Frontal cortex (tissue), 4 donors: ENCODE data around the gene PNRC1. TPM values are rescaled to one million over a fixed set of nuclear protein-coding genes. Genes with fewer than 3 reads are reported as not detected.
"Not testable (repeated sequence)": the region's sequence is repeated elsewhere in the genome, so short reads cannot be mapped to it uniquely, and the experiment has no call there.

Experiments used
- DNase-seq, 2 donors: peaks; one replicate each; pipeline ENCODE4 v3.0.0; 2012; ENCODE audit warnings: low spot score in 2 of 2
- FAIRE-seq: peaks from 2 replicates; lab custom pipeline; 2012; peaks lifted over from hg19 to GRCh38; lab: Jason Lieb, UNC
- total RNA-seq: library from RNA; depleted of rRNA; stranded (reverse); fragments of >200 nt; gene quantifications from one replicate; pipeline ENCODE4 v1.2.3, GENCODE V29; 2014
- donor health status: control.
- donor health status: control.
- donor health status: control.

Gene PNRC1
- total RNA-seq, 1 donor from 2014 or later: 72.6 TPM

DNA sequence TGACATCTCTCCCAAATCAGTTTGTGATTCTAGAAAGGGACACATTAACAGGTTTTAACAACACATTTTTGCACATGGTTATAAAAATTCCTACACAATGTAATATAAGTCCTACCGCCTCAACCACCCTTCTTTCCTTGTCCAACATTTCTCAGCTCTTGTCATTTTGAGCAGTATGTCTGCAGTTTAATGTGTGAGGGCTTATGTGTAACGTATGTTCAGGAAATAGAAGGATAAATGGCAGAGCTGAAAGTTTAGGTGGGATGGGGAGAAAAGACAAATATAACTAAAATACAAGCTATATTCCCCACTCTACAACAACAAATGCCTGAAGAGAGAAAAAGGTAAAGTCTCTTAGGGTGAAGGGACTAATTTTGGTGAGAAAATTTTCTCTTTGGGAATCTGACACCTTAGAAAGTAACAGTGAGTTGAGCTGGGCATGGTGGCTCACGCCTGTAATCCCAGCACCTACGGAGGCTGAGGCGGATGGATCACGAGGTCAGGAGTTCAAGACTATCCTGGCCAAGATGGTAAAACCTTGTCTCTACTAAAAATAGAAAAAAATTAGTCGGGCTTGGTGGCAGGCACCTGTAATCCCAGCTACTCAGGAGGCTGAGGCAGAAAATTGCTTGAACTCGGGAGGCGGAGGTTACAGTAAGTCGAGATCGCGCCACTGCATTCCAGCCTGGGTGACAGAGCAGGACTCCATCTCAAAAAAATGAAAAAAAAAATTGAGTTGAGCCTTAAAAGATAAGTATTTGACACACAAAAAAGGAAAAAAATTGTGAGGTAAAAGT is 5.1 kb downstream of the PNRC1 start:
- no peak for FAIRE-seq
- DNase-seq: no peak

DNA sequence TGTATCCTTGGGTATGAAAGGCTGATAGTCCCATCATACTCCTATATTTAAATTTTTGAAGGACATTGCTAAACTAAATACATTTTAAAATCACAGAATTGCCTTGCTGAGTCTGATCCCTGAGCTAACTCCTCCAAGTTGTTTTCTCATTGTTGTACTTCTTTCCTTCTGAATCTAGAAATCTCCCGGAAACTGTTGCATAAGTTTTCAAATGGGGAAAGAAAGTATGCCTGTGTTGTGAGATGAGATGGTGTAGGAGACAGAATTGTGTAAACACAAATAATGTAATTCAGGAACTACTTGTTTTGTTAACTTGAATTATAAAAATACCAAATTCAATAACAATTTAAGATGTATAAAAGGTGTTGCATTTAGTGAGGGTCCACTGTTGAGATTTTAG is 7.3 kb downstream of the PNRC1 start:
- DNase-seq (no peak), FAIRE-seq (no peak)

- DNase-seq: no peak
- FAIRE-seq: no peak
Measured at GRCh38 chr6:89098461-89098860, 17.9 kb downstream of the PNRC1 start.

DNA sequence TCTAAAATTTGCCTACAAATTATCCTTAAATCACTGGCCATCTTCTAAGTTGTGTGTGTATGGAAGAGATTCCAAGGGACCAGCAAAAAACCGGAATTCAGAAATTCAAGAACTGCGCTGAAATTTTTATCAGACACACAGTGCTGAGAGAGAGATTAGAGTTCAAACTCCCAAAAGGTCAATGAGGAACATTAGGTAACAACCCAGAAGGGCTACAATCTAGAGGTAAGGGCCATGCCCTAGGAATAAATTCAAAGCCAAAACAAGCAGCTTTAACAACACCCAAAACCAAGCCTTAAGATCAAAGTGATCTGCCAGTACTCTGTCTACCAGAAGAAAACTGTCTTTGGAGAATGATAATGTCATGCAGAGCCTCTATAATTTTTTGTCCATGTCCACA is 19.6 kb downstream of the PNRC1 start:
- no peak for FAIRE-seq
- DNase-seq: no peak

DNA sequence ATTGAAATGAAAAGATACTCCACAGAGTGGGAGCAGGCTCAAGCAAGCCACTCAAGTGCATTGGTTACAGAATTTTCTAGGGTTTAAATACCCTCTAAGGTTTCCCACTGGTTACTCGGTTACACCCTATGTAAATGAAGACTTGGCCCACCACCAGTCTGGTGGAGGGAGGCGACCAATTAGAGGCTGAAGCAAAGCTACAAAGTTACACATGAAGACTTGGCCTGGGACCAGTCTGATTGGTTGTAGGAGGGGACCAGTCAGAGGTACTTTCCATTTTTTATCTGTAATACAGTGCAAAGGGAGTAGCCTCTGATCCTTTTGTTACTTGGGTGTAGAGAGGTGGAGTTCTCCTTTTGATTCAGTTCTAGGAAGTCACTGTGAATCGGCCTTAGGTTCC is 29.7 kb downstream of the PNRC1 start:
- FAIRE-seq: no peak
- DNase-seq: no peak

DNA sequence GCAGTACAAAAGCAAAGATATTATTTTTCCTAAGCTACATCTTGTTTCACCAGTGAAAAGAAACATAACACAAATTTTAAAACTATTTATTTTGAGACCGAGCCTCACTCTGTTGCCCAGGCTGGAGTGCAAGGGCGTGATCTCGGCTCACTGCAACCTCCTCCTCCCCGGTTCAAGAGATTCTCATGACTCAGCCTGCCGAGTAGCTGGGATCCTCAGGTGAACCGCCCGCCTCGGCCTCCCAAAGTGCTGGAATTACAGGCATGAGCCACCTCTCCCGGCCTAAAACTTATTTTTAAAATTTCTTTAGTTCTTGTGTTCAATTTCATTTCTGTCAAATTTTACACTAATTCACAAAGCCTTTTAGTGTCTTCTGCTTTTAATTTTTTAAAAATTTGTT is 31.4 kb downstream of the PNRC1 start:
- no peak for FAIRE-seq
- no peak for DNase-seq

GRCh38 chr6:89116702-89117101 is 36.2 kb downstream of the PNRC1 start:
- no peak for DNase-seq
- FAIRE-seq: no peak

DNA sequence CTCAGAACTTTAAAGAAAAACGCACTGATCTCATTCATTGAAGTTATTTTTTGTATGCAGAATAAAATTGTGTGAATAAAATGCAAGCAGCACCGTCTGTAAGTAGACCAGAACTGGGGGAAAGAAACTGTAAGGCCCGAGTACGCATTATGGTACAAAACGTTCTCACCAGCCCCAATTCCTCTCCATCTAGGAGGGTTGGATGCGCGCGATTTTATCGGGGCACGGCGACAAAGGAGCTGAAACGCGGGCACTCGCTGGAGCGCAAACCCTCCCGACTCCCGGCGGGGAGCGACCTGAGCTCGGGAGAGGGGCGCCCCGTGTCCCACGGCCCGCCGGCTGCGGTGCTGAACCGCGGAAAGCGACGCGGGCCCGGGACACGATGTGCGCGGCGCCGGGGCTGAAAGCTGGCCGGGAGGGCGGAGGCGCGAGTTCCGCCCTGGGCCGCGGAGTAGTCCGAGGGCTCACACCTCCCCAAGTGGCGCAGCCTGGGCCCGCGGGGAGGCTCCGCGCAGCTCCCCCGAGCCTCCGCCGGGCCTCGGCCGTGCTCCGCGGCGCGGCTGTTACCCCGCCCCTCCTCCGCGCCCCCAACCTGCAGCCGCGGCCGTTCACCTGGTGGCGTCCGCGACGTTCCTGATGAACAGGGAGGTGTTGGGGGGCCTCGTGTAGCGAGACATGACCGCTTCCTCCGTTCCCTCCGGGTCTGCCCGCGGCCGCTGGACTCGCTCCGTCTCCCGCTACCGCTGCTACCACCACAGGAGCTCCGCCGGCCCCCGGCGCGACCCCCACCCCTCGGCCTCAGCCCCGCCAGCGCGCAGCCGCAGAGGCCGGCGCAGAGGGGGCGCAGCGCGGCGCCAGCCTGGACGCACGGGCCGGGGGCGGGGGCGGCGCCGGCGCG is 36.9 kb downstream of the PNRC1 start, which contains the start of gene SRSF12:
Gene SRSF12 (minus strand): TSS at position 861 of the 898 bp plus-strand sequence. CDS start 184 bp downstream, at position 677.
- FAIRE-seq: no peak

GRCh38 chr6:89118931-89119330 is 38.4 kb downstream of the PNRC1 start:
- FAIRE-seq (no peak), DNase-seq (peak; percentile 26 to 33)

More for the DNA sequence above, 36.9 kb downstream of the PNRC1 start, which contains the start of gene SRSF12:
- DNase-seq: peak; percentile 74 to 75

DNA sequence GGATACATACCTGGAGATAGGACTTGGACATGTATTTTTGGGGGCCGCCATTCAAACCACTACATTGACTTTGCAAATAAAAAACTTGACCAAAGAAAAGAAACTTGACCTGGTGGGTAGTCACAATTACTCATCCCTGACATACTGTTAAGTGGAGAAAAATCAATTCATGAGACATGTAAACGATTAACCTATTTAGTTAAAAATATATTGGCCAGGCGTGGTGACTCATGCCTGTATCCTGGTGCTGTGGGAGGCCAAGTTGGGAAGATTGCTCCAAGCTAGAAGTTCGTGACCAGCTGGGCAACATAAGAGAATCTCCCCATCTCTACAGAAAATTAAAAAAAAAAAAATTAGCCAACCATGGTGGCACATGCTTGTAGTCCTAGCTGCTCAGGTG is 39.8 kb downstream of the PNRC1 start:
- FAIRE-seq (no peak), DNase-seq (no peak)

DNA sequence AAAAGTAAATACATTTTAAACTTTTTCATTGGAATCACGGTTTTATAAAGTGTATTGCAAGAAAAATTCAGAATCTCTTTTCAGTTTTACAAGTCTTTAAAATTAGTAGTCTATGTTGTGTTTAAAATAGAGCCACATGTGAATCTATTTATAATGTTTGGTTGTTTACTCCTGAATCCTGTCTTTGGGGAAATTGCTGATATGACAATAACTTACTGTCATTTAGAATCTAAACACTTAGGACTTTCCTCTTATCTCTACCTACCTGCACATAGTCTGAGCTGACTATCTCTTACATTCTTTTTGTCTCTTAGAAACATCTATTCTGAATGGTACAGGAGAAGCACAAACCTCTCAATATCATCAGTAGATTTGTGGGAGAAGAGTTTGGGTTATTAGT is 41.4 kb downstream of the PNRC1 start:
- DNase-seq (no peak), FAIRE-seq (no peak)

- peak; percentile 34 to 38 for DNase-seq
- FAIRE-seq: peak; percentile 61
Measured at GRCh38 chr6:89122625-89123024, 42.1 kb downstream of the PNRC1 start.

DNA sequence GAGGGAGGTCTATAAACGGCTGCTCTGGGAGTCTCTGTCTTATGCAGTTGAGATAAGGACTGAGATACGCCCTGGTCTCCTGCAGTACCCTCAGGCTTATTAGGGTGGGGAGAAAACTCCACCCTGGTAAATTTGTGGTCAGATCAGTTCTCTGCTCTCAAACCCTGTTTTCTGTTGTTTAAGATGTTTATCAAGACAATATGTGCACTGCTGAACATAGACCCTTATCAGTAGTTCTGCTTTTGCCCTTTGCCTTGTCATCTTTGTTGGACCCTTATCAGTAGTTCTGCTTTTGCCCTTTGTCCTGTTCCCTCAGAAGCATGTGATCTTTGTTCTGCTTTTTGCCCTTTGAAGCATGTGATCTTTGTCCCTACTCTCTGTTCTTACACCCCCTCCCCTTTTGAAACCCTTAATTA is 47.7 kb downstream of the PNRC1 start:
- FAIRE-seq, DNase-seq: not testable (repeated sequence)

- no peak for DNase-seq
- FAIRE-seq: no peak
Measured at GRCh38 chr6:89131599-89131998, 51.0 kb downstream of the PNRC1 start.

- DNase-seq (no peak), FAIRE-seq (no peak)
Measured at GRCh38 chr6:89132057-89132456, 51.5 kb downstream of the PNRC1 start.

DNA sequence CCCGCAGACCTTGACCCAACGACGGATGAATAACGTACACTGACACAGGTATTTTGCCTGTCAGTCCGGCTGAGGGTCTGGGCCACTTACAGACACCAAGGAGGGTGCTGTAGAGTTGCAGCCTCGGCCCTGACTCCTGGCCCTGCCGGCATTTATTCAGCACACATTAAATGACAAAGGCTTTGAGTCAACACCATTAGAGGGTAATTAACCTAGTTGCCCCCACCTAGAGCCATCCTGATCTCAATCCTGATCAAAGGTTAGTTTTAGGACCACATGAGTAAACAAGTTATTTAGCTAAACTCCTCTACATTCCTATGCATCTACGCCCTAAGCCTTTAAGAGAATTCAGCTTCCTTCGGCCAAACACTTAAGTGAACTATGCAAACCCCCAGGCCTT is 53.4 kb downstream of the PNRC1 start:
- FAIRE-seq: no peak
- no peak for DNase-seq

DNA sequence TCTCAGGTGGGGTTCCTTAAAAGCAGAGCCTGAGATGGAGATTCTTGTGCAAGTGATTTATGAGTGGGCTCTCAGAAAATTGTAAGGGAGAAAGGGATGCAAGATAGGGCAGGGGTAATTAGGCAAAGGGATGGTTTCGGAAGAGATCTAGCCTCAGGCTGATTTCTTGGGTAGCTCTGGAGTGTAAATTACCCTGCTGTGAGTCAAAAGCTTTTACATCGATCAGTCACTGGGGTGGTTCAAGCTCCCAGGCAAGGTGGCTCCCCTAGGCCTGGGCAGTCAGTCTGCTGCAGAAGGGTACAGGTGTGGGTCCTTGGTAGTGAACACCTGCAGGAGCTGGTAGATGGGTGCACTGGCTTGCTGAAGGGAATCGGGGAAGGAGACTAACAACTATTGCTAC is 54.2 kb downstream of the PNRC1 start:
- no peak for DNase-seq
- FAIRE-seq: no peak
